HG03460 (cell line): Measurements from ENCODE around the gene CAMK2G.
"Not testable (repeated sequence)": the region's sequence is repeated elsewhere in the genome, so short reads cannot be mapped to it uniquely, and the experiment has no call there.

Source experiments
- ATAC-seq: cut with Tn5 transposase; IDR thresholded peaks from one replicate; pipeline ENCODE4 v1.9.1; 2021; ENCODE audit not compliant: unreplicated experiment

Gene CAMK2G

DNA sequence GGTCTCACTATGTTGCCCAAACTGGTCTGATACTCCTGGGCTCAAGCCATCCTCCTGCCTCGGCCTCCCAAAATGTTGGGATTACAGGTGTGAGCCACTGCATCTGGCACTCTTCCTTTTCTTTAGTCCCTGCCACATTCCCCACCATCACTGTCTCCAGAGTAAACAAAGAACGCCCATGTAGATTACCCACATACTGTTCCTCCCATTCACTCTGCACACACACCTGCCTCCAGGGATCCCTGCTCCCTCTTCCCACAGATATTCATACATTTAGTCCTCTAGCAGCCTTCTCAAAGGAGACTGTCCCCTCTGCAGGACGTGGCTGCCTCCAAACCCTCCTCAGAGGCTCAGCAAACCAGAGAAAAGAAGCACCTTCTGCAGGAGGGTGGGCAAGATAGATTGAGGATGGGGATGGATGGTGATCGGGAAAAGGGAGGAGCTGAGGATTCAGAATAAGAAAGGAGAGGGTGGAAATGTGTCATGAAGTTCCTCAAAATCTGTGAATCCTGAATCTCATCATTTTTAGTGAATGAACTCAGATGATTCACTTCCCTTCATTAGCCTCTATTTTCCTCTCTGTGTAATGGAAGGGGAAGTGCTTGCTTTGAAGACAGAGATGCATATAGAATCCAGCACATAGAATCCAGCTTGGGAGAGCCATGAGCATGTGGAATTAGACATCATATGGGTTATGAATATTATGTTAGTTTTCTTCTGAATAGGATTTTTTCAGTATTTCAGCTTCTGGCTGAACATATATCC lies 31.1 kb upstream of the CAMK2G start:
- no peak for ATAC-seq

DNA sequence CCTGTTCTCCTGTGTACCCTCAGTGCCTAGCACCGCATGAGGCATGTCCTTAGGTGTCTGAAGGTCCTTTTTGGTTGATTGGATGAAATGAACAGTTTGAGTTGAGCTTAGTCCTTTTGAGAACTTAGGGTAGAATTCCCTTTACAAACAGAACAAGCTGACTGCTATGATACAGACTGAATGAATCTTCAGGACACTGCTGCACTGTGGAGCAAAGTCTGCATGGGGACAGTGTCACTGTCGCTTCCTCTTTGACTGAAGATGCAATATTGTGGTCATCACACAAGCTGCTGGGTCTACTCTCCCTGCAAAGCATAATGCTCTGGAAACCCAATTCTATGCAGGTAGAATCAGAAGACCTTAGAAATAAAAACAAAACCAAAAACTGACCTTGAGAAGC lies 28.0 kb upstream of the CAMK2G start:
- no peak for ATAC-seq

DNA sequence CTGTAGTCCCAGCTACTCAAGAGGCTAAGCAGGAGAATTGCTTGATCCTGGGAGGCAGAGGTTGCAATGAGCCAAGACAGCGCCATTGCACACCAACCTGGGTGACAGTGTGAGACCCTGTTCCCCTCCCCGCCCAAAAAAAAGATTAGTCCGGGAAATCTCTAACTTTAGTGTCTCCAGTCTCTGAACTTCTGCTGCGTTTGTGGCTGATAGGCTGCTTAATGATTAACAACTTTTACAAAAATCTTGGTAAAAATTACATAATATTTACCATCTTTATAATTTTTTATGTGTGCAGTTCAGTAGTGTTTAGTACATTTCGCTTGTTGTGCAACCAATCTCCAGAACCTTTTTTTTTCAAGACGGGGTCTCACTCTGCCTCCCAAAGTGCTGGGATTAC lies 26.9 kb upstream of the CAMK2G start:
- ATAC-seq: no peak

DNA sequence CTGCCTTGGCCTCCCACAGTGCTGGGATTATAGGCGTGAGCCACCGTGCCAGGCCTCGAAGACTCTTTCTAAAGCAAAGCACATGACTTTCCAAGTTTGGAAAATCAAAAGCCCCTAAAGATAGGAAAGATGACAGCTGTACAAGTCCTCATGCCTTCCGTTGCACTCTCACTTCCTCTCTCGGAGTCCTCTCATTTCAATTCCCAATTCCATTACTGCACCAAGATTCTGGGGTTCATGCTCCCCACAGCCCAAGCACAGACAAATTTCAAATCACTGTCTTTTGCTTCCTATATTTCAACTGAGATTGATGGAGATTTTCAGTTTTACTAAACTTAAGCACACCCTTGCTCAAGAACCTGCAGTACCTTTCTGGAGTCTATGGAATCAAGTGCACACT lies 25.7 kb upstream of the CAMK2G start:
- no peak for ATAC-seq

DNA sequence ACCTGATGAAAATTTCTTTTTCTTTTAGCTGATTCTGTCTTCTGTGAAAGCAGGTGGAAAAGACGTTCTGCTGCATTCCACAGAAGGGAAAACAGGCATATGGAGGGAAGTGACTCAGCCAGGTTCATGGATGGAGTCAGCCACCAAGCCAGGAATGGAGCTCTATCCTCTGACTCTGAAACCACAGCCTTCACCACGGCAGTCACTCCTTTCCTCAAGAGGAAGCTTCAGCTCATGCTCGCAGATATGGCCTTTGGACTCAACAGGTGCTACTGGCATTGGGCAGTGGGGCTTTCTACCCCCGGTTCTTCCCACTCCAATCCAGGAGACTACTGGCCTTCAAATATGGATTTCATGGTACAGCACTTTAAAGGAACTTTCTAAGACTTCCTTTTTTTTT lies 25.1 kb upstream of the CAMK2G start:
- no peak for ATAC-seq

DNA sequence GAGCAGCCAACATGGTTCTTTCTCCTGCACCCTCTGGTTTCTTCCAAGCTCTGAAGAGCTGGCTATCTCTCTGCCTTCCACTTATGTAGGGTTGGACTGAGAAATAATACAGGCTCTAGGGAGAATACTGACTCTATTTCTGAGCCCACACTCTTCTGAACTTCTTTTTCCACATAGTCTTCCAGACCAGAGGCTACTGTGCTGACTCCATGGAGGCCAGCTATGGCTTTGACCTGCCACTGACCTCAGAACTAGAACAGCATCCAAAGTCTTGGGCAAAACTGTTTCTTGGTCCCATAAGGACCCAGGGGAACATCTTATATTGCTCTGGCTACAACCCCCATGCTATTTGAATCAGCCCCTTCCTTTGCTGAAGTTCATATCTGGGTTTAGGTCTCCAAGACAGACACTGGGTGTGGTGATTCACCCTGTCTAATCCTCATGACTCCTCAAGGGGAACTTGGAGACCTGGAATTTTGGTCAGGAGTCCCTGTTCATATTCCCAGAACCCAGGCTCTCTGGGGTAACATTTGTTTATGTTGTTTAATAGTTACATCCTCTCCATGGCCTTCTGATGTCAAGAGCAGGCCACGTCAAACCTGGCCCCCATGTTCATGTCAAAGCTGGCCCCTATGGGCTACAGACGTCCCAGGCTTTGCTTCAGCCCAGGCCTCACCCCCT lies 24.5 kb upstream of the CAMK2G start:
- no peak for ATAC-seq

DNA sequence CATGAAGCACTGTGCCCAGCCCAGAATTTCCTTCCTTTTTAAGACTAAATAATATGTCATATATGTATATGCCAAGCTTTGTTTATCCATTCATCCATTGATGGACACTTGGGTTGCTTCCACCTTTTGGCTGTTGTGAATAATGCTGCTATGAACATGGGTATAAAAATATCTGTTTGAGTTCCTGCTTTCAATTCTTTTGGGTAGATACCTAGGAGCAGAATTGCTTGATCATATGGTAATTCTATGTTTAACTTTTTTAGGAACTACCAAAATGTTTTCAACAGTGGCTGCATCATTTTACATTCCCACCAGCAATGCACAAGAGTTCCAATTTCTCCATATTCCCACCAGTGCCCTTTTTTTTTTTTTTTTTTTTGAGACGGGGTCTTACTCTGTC lies 23.3 kb upstream of the CAMK2G start:
- ATAC-seq: no peak

DNA sequence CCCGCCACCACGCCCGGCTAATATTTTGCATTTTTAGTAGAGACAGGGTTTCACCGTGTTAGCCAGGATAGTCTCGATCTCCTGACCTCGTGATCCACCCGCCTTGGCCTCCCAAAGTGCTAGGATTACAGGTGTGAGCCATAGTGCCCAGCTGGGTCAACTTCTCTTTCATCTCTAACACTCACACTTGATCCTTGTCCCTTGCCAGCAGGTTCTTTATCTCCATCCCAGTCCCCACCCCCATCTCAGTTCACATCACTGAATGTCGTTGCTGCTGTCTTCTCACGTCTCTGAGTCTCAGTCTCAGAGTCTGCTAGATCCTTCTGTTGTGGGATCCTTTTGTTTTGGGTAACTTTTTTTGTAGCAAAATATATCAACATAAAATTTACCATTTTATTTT lies 21.0 kb upstream of the CAMK2G start:
- not testable (repeated sequence) for ATAC-seq

DNA sequence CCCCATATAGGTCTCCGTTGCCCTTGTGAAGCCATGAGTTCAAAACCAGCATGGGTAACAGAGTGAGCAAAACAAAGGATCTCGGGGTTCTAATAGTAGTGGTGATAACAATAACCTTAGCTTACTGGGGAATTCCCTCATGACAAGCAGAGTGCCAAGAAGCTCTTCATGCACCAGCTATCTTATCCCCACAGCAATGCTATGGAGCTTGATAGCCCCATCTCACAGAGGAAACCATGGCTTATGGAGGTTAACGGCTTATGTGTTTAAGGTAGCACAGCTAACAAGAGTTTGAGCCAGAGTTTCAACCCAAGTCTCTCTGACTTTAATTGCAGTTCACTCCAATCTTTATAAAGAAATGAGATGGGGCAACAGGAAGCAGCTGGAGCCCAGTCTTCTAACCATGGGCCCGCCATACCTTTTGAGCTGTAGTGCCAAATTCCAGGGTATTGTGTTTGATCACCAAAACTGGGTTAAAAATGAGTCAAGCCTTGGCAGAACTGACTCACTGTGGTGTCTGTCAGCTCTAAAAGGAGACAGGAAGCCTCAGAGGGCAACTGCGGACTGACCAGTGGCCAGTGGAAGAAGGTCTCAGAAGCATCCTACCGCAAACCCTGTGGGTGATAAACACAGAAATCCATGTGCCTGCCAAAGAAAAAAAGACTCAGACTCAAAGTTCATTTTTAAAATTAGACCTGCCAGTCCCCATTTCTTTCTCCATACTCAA lies 20.1 kb upstream of the CAMK2G start:
- no peak for ATAC-seq

DNA sequence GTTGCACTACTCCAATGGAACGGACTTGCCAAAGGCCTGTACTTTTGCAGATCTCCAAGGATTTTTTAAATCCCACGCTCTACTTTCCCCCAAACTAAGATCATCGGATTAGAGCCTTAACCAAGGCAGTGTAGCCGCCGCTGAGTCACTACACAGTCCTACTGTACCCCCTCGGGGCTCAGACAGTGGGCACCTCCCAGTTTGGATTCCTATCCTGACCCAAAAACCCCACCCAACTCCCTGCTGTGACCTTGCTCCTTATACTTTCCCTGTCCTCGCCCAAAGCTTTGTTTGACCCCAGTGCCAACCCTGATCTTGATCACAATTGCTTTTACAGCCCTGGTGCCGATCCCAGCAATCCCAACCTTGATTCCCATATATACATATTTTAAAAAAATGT lies 19.1 kb upstream of the CAMK2G start:
- ATAC-seq: no peak

DNA sequence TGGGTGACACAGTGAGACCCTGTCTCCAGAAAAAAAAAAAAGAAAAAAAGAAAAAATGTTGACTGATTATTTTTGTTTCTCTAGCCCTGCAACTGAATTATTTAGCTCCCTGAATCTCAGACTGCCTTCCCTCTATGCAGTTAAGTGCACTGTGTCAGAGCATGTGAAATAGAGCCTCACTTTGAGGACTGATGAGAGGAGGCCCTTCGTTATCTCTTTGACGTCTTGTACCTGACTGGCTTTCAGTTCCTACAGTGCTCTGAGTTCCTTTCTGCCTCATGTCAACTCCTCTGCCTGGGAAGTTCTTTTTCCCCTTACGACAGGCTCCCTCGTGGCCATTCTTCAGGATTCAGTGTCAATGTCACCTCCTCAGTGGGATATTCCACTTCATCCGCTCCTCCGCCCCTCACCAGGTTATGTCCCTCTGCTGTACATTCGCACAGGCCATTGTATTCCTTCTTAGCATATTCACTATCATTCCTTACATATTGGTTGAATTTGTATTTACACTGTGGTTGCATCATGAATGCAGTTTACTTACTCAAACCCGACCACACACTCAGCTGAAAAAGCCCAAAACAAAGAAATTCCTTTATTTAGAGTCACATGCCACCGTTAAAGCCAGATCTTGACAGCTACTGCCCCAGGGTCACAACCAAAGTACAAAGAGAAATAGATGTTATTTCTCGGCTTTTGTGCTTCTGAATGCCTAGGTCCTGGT lies 18.1 kb upstream of the CAMK2G start:
- no peak for ATAC-seq

DNA sequence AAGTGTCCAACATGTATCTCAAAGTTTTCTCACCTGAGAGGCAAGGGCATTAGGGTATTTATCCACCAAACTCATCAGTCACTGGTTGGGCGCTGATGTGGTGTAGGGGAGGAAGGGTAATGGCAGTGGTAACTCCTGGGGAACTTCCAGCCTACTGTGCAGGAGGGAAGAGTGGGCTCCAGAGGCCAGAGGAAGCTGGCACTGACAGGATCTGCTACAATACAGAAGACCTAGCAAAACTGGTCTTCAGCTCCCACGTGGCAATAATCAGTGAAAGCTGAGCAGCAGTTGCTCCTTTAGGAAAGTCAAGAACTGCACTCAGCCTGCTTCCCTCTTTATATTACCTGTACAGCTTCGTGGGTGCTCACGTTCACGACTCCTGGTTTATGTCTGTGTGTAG lies 17.2 kb upstream of the CAMK2G start:
- ATAC-seq: no peak

DNA sequence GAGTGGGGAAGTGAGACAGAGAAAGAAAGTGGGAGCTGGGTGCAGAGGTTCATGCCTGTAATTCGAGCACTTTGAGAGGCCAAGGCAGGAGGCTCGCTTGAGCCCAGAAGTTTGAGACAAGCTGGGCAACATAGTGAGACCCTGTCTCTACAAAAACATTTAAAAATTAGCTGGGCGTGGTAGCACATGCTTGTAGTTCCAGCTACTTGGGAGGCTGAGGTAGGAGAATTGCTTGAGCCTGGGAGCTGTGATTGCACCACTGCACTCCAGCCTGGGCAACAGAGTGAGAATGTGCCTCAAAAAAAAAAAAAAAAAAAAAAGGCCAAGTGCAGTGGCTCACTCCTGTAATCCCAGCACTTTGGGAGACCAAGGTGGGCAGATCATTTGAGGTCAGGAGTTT lies 16.5 kb upstream of the CAMK2G start:
- ATAC-seq: not testable (repeated sequence)

DNA sequence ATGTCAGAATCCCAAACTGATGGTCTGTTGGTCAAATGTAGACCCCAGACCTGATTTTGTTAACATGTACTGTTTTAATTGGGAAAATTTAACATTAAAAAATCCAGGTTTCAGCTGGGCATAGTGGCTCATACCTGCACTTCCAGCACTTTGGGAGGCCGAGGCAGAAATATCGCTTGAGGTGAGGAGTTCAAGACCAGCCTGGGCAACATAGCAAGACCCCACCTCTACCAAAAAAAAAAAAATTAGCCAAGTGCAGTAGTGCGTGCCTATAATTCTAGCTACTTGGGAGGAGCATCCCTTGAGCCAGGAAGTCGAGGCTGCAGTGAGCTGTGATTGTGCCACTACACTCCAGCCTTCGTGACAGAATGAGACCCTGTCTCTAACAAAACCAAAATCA lies 15.9 kb upstream of the CAMK2G start:
- ATAC-seq: no peak

DNA sequence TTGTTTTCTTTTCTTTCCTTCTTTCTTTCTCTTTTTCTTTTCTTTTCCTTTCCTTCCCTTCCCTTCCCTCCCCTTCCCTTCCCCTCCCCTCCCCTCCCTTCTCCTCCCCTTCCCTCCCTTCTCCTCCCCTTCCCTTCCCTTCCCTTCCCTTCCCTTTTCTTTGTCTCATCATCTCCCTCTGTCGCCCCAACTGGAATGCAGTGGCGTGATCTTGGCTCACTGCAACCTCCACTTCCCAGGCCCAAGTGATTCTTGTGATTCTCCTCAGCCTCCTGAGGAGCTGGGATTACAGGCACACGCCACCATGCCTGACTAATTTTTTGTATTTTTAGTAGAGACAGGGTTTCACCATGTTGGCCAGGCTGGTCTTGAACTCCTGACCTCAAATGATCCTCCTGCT lies 15.1 kb upstream of the CAMK2G start:
- not testable (repeated sequence) for ATAC-seq

DNA sequence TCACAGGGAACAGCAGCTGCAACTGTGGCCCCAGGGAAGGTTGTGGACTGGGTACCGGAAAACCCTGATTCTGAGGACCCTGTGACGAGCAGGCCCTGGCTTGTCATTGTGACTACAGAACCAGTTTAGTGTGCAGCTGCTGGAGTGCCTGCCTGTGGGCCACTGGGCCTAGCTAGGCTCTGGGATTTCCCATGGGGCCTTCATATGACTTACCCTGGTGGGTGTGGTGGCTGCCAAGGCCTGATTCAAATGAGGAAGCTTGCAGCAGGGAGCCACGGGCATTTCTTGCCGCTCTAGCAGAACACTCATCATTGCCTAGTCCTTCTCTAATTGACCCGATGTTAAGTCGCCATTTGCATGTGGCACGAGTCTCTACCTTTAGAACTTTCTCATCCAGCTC lies 14.7 kb upstream of the CAMK2G start:
- peak; percentile 57 for ATAC-seq

DNA sequence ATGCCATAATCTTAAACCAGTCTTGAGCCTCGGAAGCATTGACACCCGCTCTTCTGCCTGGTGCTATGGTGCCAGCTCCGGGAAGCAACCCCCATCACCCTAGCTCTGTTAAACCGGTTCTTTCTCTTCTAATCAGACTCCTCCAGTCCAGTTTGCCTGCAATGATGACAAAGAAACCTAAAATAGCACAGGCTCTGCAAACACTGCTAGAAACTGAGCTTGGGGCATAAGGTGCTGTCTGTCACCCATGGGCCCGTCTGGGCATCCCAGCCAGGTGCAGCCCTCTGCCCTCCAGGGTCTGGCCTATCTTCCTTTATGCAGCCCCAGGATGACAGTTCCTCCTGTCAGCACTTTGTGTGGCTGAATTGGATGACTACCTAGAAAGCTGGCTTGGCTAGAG lies 14.2 kb upstream of the CAMK2G start:
- no peak for ATAC-seq

DNA sequence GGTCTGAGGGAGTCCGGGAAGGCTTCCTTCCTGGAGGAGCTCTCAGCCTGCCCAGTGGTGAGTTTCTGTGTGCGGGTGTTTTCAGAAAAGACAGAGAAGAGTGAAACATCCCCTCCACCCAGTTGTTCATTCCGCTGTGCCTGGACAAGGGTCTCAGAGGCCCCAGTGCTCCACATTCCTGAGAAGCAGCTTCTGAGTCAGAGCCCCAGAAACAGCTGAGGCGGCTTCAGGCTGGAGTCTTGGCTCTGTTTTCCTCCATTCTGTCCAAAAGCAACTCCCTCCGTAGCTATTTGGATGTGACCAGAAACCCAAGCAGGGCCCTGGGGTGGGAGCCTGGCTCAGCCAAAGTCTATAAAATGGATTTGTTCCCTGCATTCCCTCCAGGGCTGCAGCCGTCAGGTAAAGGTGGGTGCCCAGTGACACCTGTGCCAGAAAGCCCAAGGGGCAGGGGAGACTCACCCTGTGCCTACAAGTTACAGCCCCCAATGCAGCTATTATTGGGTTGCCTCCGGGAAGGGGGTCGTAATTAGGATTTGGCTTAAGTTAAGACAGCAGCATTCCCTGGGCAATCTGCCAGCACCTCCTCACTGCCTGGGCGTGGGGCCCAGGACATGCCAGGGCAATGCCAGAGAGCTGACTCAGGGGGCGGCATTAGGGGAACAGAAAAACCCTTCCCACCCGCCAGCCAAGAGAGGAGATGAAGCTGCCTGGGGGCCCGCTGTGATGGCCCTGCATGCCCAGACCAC lies 13.1 kb upstream of the CAMK2G start:
- no peak for ATAC-seq

DNA sequence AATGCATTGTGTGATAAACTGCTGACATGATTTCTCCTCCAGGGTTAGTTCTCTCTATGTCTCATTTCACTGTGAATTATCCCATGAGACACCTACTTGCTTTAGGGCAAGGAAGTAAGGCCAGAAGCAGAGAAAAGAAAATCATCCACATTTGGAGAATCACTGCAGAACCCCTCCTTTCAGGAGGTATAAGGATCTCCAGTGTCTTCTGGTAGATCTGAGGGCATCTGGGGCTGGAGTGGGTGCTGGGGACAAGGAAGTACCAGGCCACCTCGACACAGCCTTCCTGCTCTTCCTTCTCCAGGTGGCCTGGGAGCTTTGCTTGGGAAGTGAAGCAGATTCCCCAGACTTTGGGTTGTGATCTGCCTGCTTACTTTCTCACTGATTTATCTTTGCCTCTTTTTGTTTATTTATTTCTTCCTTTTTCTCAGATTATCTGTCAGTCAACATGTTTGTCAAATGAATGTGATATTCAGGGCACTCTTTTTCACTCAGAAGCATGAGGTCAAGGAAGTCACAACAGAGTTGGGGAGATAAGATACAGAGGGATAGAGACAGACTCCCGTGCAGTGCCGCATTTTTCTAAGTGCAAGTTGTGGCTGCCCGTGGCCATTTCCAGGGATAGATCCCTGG lies 12.4 kb upstream of the CAMK2G start:
- ATAC-seq: no peak

DNA sequence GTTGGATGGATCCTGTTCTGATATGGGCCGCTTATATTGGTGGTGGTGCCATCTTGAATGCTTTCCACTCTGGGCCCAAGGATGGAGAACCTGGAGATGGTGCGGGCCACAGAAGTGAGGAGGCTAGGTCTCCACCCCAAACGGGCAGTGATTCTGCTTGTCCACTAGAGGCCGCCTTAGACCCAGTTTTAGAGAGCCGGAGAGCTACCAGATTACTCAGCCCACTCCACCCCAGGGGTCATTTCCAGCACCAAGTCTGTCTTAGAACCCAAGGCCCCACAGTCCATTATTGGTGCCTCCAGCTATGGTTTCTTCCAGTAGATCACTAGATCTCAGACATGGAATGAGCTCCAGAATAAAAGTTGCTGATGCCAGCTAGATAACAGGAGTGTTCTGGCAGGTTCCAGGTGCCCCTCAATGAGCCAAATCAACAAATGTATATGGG lies 11.8 kb upstream of the CAMK2G start:
- ATAC-seq: no peak
